GDM1 (cell line): ENCODE results near the gene PBOV1.

Experiments
- DNase-seq: peaks from one replicate; lab custom pipeline; 2025; lab: John Stamatoyannopoulos, UW

PBOV1 gene

GRCh38 chr6:138204792-138205384 lies 13.4 kb downstream of the PBOV1 start:
- DNase-seq, result no peak

DNA sequence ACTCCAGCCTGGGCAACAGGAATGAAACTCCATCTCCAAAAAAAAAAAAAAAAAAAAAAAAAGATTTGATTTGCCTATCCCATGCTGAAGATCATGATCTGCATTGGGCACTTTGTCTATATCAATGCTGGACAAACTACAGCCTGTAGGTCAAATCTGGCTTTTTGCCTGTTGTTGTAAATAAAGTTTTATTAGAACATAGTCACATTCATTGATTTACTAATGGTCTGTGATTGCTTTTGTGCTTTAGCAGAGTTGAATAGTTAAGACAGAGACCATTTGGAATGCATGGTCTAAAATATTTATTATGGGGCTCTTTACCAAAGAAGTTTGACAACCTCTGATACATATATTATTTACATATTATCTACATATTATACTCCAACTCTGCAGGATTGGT lies 14.0 kb downstream of the PBOV1 start:
- no peak for DNase-seq

GRCh38 chr6:138203315-138203714 lies 15.0 kb downstream of the PBOV1 start:
- no peak for DNase-seq

- DNase-seq, result no peak
These were observed 16.5 kb downstream of the PBOV1 start for GRCh38 chr6:138201836-138202235.

DNA sequence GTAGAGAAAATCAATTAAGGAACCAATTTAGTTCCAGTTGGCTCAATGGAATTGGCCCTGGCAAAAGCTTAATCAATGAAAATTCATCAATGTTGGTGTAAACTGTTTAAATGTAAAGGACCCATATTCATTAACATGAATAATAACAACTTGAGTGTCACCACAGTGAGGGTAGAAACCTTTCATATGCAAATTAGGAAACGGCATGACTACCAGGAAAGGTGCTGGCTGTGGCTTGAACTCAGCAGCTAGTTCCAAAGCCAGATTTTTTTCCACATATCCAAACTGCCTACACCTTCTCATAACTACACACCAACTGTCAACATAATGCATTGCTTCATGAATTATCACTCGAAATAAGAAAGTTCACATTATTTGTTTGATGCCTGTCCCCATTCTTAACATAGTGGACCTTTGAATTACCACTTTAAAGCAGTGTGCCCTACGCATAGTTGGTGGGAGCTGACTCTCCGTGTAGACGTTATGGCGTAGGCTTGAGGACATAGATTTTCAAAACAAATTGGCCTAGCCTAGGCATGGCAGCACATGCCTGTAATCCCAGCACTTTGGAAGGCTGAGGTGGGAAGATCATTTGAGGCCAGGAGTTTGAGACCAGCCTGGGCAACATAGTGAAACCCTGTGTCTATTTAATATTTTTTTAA lies 19.7 kb downstream of the PBOV1 start:
- no peak for DNase-seq

GRCh38 chr6:138197570-138197969 lies 20.7 kb downstream of the PBOV1 start:
- no peak for DNase-seq

DNA sequence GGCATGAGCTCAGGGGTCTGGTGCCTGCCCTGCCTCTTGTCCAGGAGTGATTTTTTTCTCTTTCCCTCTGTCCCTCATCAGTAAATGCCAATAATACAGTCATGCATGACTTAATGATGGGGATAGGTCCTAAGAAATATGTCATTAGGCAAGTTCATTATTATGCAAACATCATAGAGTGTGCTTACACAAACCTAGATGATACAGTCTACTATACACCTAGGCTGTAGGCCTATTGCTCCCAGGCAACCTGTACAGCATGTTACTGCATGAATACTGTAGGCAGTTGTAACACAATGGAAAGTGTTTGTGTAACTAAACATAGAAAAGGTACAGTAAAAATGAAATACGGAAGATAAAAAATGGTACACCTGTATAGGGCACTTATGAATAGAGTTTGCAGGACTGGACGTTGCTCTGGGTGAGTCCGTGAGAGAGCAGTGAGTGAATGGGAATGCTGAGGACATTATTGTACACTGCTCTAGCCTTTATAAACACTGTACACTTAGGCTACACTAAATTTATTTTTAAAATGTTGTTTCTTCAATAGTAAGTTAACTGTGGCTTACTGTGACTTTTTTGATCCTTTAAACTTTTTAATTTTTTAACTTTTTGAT lies 22.1 kb downstream of the PBOV1 start:
- no peak for DNase-seq

- no peak for DNase-seq
These were observed 24.0 kb downstream of the PBOV1 start for GRCh38 chr6:138194287-138194686.

DNA sequence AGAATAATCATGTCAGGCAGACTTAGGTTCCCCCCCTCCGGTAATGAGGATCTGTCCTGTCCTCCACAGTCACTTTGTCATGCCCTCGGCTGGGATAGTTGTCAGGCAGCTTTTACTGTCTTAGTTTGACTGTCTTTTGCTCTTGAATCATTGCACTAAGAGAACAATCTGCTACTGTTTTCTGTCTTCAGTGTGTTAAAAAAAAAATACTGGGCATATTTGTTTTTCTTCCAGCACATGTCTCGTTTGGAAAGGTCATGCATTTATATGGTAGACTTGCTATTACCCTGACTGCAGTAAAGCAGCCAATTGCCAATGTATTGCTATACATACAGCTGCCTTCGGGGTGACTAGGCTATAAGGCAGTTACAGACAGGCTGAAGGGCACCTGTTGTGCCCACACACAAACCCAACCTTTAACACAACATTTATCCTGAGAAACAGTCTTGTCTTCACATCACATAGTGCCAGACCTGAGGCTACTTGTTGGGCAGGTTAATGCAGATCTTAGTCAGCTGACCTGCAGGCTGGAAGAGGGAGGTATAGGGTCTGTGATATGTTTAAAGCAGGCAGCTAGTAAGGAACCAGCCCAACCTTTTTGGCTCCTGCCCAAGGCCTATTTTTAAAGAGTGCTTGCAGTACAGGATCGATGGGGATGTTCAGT lies 29.9 kb downstream of the PBOV1 start:
- DNase-seq, result no peak

- DNase-seq, result no peak
These were observed 31.1 kb downstream of the PBOV1 start for GRCh38 chr6:138187156-138187555.

- DNase-seq, result no peak
These were observed 34.1 kb downstream of the PBOV1 start for GRCh38 chr6:138184230-138184629.

DNA sequence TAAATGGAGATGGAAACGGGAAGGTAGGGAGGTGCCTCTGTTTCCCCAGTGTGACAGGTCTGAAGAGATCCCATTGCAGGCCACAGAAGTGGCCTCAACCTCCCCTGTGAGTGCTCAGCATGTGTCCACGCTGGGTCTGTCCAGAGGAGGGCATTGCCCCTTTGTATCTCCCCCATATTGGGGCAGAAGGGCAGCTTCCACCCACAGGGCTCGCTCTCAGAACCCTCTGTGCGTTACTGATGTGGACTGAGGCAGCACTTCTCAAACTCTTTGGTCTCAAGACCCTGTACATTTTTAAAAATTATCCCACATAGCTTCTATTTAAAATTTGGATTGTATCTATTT lies 34.5 kb downstream of the PBOV1 start:
- no peak for DNase-seq

DNA sequence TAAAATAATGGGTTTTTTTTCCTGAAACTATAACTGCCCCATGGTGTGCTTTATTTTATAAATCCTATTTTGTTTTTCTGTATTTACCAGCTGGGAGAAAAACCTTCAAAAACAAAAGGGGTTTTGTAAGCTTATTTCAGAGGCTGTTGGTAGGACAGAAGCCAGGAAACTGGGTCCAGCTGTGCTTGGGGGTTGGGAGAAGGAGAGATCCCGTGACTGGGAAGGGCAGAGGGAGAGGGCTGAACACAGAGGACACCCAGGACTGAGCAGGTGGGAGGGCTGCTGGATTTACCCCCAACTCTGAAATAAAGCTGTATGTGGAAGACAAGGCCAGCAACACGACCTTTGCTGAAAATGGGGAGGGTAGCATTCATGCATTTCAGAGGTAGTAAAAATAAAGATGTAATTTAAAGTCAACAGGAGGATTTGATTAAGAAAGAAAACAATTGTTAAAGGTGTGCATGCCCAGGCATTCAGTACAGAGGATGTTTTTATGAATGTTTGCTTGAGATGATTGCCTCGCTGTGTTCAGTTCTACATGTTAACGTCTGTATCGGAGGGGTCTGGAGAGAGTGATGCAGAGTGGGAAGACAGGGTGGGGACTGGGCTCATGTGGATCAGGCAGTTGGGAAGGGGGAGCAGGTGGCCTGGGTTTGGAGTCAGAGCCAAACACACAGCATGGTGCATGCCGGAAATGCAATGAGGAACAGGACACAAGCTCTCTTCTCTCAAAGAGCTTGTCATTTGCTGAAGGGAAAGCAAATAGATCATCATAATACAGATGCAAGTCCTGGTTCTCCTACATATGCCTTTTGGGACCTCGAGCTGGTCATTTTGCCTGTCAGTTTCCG lies 35.1 kb downstream of the PBOV1 start:
- no peak for DNase-seq

- DNase-seq, result no peak
These were observed 41.5 kb downstream of the PBOV1 start for GRCh38 chr6:138176652-138177232.

DNA sequence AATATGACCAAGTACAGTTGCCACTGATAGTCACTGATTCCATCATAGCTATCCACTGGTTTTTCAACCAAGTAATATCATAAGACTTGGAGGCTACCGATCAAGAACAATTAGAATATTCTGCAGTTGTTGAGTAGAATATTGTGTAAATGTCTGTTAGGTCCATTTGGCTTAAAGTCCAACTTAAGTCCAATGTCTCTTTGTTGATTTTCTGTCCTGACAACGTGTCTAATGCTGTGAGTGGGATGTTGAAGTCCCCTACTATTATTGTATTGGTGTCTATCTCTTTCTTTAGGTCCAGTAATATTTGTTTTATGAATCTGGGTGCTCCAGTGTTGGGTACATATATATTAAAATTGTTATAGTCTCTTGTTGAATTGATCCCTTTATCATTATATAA lies 42.7 kb downstream of the PBOV1 start:
- DNase-seq, result no peak
